ENCODE data around the gene INTS15.

INTS15 gene

GRCh38 chr7:6619961-6620360 is 30.1 kb downstream of the INTS15 start:
- H3K4me3 ChIP-seq (replicated peaks; ENCODE audit: low read depth, low read length): no peak overlapping the region
- DNase-seq (ENCODE audit: extremely low read depth, low read depth): no peak
- TF ChIP-seq, protein P1, sequence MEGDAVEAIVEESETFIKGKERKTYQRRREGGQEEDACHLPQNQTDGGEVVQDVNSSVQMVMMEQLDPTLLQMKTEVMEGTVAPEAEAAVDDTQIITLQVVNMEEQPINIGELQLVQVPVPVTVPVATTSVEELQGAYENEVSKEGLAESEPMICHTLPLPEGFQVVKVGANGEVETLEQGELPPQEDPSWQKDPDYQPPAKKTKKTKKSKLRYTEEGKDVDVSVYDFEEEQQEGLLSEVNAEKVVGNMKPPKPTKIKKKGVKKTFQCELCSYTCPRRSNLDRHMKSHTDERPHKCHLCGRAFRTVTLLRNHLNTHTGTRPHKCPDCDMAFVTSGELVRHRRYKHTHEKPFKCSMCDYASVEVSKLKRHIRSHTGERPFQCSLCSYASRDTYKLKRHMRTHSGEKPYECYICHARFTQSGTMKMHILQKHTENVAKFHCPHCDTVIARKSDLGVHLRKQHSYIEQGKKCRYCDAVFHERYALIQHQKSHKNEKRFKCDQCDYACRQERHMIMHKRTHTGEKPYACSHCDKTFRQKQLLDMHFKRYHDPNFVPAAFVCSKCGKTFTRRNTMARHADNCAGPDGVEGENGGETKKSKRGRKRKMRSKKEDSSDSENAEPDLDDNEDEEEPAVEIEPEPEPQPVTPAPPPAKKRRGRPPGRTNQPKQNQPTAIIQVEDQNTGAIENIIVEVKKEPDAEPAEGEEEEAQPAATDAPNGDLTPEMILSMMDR (IDR thresholded peaks at IDR 0.05; ENCODE audit: low read depth, low read length, missing control alignments): no peak

DNA sequence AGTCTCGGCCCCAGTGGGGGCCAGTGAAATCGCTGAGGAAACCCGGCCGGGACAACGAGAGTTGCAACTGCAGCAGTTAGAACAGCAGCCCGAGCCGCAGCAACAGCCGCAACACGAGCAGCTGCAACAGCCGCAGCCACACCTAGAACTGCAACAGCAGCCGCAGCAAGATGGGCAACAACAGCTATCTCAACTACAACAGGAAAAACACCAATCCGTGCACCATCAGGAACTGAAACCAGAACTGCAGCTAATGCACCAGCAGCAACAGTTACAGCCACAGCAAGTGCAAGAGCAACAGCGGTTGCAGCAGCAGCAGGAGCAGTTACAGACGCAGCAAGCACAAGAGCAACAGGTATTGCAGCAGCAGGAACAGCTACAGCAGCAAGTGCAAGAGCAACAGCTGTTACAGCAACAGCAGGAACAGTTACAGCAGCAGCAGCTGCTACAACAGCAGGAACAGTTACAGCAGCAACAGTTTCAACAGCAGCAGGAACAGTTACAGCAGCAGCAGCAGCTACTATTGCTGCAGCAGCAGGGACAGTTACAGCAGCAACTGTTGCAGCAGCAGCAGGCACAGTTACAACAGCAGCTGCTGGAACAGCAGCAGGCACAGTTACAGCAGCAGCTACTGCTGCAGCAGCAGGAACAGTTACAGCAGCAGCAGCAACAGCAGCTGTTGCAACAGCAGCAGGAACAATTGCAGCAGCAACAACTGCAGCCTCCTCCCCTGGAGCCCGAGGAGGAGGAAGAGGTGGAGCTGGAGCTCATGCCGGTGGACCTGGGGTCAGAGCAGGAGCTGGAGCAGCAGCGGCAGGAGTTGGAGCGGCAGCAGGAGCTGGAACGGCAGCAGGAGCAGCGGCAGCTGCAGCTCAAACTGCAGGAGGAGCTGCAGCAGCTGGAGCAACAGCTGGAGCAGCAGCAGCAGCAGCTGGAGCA is 31.6 kb downstream of the INTS15 start:
- H3K4me3 ChIP-seq (replicated peaks; ENCODE audit: low read depth, low read length): no peak overlapping the region
- TF ChIP-seq, protein P1 (IDR thresholded peaks at IDR 0.05; ENCODE audit: low read depth, low read length, missing control alignments): no peak
- no peak for DNase-seq (ENCODE audit: extremely low read depth, low read depth)

DNA sequence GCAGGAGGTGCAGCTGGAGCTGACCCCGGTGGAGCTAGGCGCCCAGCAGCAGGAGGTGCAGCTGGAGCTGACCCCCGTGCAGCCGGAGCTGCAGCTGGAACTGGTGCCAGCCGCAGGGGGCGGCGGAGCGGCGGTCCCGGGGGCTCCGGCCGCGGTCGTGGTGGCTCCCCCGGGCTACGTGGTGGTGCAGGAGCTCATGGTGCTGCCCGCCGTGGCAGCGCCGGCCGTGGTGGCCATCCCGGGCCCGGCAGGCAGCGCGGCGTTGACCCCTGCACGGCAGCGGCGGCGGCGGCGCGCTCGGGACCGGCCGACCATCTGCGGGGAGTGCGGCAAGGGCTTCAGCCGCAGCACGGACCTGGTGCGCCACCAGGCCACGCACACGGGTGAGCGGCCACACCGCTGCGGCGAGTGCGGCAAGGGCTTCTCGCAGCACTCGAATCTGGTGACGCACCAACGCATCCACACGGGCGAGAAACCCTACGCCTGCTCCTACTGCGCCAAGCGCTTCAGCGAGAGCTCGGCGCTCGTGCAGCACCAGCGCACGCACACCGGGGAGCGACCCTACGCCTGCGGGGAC is 32.4 kb downstream of the INTS15 start:
- TF ChIP-seq, protein P1 (IDR thresholded peaks at IDR 0.05; ENCODE audit: low read depth, low read length, missing control alignments): no peak
- H3K4me3 ChIP-seq (replicated peaks; ENCODE audit: low read depth, low read length): no peak overlapping the region
- DNase-seq (ENCODE audit: extremely low read depth, low read depth): no peak

- no peak for DNase-seq (ENCODE audit: extremely low read depth, low read depth)
- TF ChIP-seq, protein P1 (IDR thresholded peaks at IDR 0.05; ENCODE audit: low read depth, low read length, missing control alignments): no peak
- H3K4me3 ChIP-seq (replicated peaks; ENCODE audit: low read depth, low read length): no peak overlapping the region
Measured at GRCh38 chr7:6623589-6624245, 33.9 kb downstream of the INTS15 start.

- TF ChIP-seq, protein P1 (IDR thresholded peaks at IDR 0.05; ENCODE audit: low read depth, low read length, missing control alignments): no peak
Measured at GRCh38 chr7:6624246-6624611, 34.4 kb downstream of the INTS15 start.

DNA sequence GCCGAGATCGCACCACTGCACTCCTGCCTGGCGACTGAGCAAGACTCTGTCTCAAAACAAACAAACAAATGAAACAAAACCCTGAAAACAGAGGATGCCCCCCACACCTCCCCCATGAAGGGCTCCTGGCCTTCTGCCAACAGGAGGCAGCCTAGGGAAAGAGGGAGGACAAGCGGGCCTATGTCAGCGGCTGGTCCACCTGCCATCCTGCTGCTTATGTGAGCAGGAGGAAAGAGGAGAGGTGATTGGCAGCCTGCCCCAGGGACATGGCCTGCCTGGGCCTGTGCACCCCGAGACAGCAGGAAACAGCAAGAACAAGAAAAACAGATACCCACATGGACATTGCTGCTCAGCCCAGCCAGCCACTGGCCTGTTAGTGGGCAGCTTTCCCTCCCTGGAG is 38.2 kb downstream of the INTS15 start:
- H3K4me3 ChIP-seq (replicated peaks; ENCODE audit: low read depth, low read length): no peak overlapping the region
- DNase-seq (ENCODE audit: extremely low read depth, low read depth): no peak
- TF ChIP-seq, protein P1 (IDR thresholded peaks at IDR 0.05; ENCODE audit: low read depth, low read length, missing control alignments): no peak

More at GRCh38 chr7:6624246-6624611, 34.4 kb downstream of the INTS15 start:
- no peak overlapping the region for H3K4me3 ChIP-seq (replicated peaks; ENCODE audit: low read depth, low read length)
- no peak for DNase-seq (ENCODE audit: extremely low read depth, low read depth)

All from HFF-Myc (cell line).